NCI-H526 treated with DMSO at 0.1 percent for 48 hours (cell line): ENCODE results near the gene IWS1.
"Not testable (repeated sequence)": the region's sequence is repeated elsewhere in the genome, so short reads cannot be mapped to it uniquely, and the experiment has no call there.

Experiments used
- DNase-seq: peaks from one replicate; lab custom pipeline; 2025; lab: John Stamatoyannopoulos, UW

The IWS1 gene

DNA sequence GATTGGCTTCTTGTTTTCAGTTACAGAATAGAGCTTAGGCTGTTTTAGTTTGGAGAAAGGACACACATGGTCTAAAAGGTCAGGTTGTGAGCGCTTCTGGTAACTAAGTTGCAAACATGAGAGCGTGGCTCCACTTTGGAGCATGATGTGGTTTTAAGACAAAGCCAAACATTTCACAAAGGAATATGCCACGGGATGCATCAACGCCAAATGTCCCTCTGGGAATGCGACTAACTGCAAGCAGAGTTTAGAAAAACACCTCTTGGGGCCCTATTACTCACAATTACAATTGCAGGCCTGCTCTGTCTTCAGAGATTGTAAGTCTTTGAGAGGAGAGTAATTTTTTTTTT, 34.6 kb upstream of the IWS1 start:
- no peak for DNase-seq

DNA sequence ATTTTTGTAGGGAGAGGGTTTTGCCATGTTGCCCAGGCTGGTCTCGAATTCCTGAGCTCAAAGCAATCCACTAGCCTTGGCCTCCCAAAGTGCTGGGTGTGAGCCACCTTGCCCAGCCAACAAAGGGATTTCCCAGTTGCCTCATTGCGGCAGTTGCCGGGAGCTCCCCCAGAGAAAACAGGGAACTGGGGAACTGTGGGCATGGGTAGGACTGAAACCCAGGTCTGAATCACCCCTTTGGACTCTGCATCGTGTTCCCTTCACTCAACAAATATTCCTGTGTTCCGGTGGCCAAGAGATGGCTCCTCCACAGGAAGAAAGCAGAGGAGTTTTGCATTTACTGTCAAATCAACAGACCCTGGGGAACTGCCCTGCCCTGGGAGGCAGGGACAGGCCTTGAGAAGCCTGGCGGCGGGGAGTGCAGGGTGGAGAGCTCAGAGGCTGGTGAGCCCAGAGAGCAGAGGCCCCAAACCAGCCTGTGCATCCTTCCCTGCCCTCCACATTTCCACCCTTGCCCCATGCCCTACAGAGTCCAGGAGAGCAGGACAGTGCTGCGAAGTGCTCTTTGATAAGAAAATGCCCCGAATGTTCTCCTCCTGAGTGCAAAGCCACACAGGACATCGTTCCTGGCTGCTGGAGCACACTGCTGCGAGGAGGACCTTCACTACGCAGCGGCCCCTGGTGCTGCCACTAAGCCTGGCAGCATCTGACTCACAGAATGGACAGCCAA, 34.1 kb upstream of the IWS1 start:
- DNase-seq, result no peak

DNA sequence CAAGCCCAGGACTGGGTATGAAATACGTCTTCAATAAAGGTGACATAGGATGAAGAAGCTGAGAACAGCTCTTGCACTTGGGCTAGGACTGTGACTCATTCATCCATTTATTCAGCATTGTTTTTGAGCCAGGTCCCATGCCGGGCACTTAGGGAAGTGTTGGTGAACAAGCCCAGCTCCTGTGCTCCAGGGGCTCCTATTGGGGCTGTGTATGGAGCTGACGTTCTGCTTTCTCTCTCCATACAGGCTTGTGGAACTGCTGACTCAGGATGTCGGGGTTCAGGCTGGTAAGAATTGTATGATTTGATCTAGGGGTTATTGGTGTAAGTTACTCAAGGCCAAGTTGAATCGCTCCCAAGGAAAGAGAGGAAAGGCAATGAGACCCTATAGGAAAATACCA, 33.2 kb upstream of the IWS1 start:
- no peak for DNase-seq

DNA sequence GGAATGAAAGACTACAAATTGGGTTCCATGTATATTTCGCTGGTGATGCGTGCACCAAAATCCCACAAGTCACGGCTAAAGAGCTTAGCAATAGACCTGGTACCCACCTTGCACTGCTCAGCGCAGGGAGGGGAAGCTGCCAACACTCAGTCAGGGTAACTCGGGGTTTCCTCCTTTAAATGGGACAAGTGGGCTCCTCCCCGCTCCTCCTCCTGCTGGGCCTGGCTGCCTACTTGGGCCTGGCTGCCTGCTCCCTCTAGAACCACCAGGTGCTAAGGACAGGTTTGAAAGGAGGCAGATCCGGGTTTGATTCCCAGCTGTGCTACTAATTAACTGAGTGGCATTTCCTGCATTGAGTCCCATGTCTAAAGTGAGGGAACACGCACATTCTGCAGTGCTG, 32.6 kb upstream of the IWS1 start:
- DNase-seq, result no peak

- DNase-seq, result no peak
These were observed 26.6 kb upstream of the IWS1 start for GRCh38 chr2:127552846-127553245.

- DNase-seq, result no peak
These were observed 26.0 kb upstream of the IWS1 start for GRCh38 chr2:127552336-127552735.

DNA sequence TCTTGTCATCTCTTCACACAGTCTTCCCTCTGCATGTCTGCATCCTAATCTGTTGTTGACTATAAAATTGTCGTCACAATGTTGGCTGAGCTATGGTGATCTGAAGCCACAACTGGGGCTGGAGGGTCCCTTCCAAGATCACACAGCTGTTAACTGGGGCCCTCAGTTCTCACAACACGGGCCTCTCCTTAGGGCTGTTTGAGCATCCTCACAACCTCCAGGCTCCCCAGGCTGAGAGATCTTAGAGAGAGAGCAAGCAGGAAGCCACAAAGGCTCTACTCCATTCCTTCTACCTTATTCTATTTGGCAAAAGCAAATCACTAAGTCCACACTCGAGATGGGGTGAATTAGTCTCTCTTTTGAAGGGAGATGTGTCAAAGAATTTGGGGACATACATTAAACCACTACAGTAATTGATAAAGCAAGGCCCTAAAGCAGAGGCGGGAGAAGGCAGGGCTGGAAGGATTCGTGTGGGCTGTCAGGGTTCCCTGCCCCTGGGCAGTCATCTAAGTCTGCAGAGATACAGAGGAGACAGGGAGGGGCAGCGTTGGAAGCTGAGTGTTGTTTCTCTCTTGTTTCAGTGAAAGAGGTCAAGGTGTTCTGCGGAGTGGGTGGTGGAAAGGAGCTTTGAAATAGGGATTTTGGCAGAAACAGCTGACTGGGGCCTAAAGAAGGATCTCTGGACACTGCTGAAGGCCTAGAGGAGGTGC, 25.1 kb upstream of the IWS1 start:
- no peak for DNase-seq

- DNase-seq, result no peak
These were observed 20.5 kb upstream of the IWS1 start for GRCh38 chr2:127546797-127547196.

GRCh38 chr2:127545796-127546195, 19.5 kb upstream of the IWS1 start:
- no peak for DNase-seq

DNA sequence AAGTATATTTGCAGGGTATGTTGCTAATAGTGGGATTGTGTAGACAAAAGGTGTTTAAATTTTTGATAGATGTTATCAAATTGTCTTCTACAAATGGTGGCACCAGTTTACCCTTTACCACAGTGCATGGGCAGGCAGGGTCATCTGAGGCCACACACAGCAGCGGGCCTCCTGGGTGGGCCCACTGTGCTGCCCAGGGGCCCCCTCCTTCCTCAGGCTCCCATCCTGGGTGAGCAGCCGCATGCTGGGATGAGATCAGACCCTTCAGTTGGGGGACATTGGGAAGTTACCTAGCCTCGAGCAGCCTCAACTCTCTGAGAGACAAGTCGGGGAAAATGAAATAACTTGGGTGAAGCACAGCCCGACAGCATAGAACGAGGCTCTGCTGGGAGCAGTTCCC, 18.9 kb upstream of the IWS1 start:
- DNase-seq, result no peak

- DNase-seq, result not testable (repeated sequence)
These were observed 16.8 kb upstream of the IWS1 start for GRCh38 chr2:127543013-127543501.

- DNase-seq, result no peak
These were observed 15.9 kb upstream of the IWS1 start for GRCh38 chr2:127542231-127542630.

- DNase-seq, result no peak
These were observed 15.5 kb upstream of the IWS1 start for GRCh38 chr2:127541809-127542208.

GRCh38 chr2:127537644-127538043, 11.4 kb upstream of the IWS1 start:
- DNase-seq, result no peak

- no peak for DNase-seq
These were observed 10.6 kb upstream of the IWS1 start for GRCh38 chr2:127536707-127537541.

GRCh38 chr2:127535918-127536317, 9.6 kb upstream of the IWS1 start:
- DNase-seq, result no peak

DNA sequence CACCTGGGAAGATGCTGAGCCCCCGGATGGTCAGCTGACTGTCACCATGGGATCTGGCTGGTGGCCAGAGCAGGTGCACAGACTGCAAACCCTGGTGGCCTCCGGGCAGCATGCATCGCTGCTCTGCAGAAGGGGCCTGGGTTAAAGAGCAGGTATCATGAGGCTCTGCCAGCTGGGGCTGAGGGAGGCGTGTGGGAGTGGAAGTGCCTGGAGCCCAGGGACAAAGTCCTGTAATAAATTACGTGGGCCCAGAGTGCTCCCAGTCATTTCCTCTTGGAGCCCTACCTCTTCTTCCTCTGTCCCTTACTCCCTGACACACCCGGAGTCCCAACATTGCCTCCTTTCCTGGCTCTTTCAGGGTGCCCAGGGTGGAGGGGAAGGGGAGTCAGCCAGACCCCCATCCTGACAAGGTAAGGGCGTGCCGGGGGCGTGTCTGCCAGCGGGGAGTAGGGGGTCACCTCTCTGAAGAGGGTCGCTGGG, 9.2 kb upstream of the IWS1 start, which contains the start of gene MYO7B:
MYO7B (plus strand) TSS at position 262 of the 480 bp plus-strand sequence. CDS start 24,040 bp downstream, outside the sequence.
- peak; percentile 9 for DNase-seq

DNA sequence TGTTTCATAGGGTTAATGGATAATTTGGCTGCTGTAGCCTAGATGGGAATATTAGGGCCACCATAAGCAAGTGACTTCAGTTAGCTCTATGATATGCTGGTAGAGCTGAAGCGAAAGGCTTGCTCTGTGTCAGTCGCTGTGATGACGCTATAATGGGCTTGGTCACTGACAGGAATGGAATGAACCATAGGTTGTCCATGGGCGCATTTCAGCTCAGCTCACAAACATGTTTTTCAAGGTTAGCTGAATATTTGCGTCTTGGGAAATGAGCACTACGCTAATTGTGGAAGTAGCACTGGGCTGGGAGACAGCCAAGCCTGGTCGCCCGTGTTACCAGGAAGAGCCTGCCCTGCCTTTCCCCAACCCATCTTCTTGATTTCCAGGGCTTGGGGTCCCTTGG, 6.0 kb upstream of the IWS1 start:
- no peak for DNase-seq

- DNase-seq, result no peak
These were observed 4.9 kb upstream of the IWS1 start for GRCh38 chr2:127531221-127531648.

GRCh38 chr2:127530245-127531140, 4.2 kb upstream of the IWS1 start:
- no peak for DNase-seq

DNA sequence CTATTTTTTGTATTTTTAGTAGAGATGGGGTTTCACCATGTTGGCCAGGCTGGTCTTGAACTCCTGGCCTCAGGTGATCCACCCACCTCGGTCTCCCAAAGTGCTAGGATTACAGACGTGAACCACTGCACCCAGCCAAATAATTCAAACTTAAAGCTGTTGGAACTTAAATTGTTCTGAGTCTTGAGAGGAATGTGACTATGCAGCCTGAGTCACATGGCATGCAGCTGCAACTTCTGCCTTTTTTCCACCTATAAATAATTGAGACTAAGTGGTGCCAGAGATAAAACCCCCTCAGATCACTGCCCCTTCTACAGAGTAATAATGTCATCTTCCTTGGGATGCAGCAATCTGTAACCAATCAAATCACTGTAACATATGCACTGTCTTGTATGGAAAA, 3.1 kb upstream of the IWS1 start:
- DNase-seq, result not testable (repeated sequence)
